SU-DHL-6 (cell line): ENCODE measurements around the gene SIRT5.

ENCODE experiments used
- H2AFZ ChIP-seq: fragments of 200-600 bp; sonication (generic); 2 replicates; pipeline ENCODE4 v1.6.1; 2014; ENCODE audit warnings: low read depth, mild to moderate bottlenecking, moderate library complexity, mixed read lengths, antibody characterized with exemption, low read length; ENCODE audit not compliant: severe bottlenecking
- H3F3A ChIP-seq: fragments of 200-600 bp; shearing (Covaris generic); 2 replicates; pipeline ENCODE4 v1.6.0; 2016; ENCODE audit warnings: antibody characterized with exemption, mild to moderate bottlenecking; ENCODE audit not compliant: insufficient read depth
- H3K27ac ChIP-seq: fragments of 200-600 bp; sonication (generic); 2 replicates; pipeline ENCODE4 v1.5.1; 2016; ENCODE audit warnings: low read depth, mild to moderate bottlenecking, low read length, moderate library complexity, mixed read lengths
- H3K27me3 ChIP-seq: fragments of 200-600 bp; sonication (generic), shearing (Covaris generic); 2 replicates; pipeline ENCODE4 v1.6.0; 2014; ENCODE audit warnings: mild to moderate bottlenecking, low read length
- H3K36me3 ChIP-seq: fragments of 200-600 bp; sonication (generic); 2 replicates; pipeline ENCODE4 v1.6.1; 2014; ENCODE audit warnings: mild to moderate bottlenecking, low read length, mixed read lengths
- H3K4me2 ChIP-seq: fragments of 300-600, 200-600 bp; shearing (Covaris generic), sonication (generic); 2 replicates; pipeline ENCODE4 v1.6.0; 2014; ENCODE audit warnings: low read length, low read depth, mild to moderate bottlenecking; ENCODE audit not compliant: poor library complexity, severe bottlenecking
- H3K4me3 ChIP-seq: fragments of 200-600 bp; sonication (generic); 2 replicates; pipeline ENCODE4 v1.5.1; 2014; ENCODE audit warnings: antibody characterized with exemption, low read length, mild to moderate bottlenecking, mixed read lengths; ENCODE audit not compliant: insufficient read depth, poor library complexity, severe bottlenecking
- H3K79me2 ChIP-seq: fragments of 200-600 bp; sonication (generic); 2 replicates; pipeline ENCODE4 v1.6.1; 2014; ENCODE audit warnings: mild to moderate bottlenecking, low read length, moderate library complexity; ENCODE audit not compliant: insufficient read depth
- H3K9ac ChIP-seq: fragments of 200-600 bp; sonication (generic); 2 replicates; pipeline ENCODE4 v1.7.0; 2014; ENCODE audit warnings: mild to moderate bottlenecking, low read length
- H3K9me2 ChIP-seq: fragments of 200-600 bp; sonication (generic); replicated peaks from 2 replicates; pipeline ENCODE4 v1.6.1; 2014; ENCODE audit warnings: low read length; ENCODE audit not compliant: insufficient read depth
- H3K9me3 ChIP-seq: fragments of 200-600 bp; sonication (generic); 2 replicates; pipeline ENCODE4 v1.6.1; 2014; ENCODE audit warnings: low read length, mixed read lengths; ENCODE audit not compliant: insufficient read depth
- H4K20me1 ChIP-seq: fragments of 200-600 bp; sonication (generic); 2 replicates; pipeline ENCODE4 v1.6.1; 2014; ENCODE audit warnings: low read depth, mild to moderate bottlenecking, antibody characterized with exemption, low read length, moderate library complexity, mixed read lengths
- CTCF ChIP-seq: fragments of 200-600 bp; sonication (generic); IDR thresholded peaks from one replicate; pipeline ENCODE4 v1.5.1; 2017; ENCODE audit warnings: antibody characterized with exemption, mild to moderate bottlenecking, low read length, moderate library complexity; ENCODE audit not compliant: insufficient read depth, poor library complexity, severe bottlenecking
- EZH2phosphoT487 ChIP-seq: fragments of 200-600 bp; sonication (generic), shearing (Covaris generic); conservative IDR thresholded peaks from 2 replicates; pipeline ENCODE4 v1.6.1; 2018; ENCODE audit warnings: mild to moderate bottlenecking, antibody characterized with exemption, low read length, moderate library complexity, mixed read lengths

Gene SIRT5

GRCh38 chr6:13575377-13575775 is 975 bp downstream of the SIRT5 start:
- Histone ChIP-seq H3K4me3 (peak overlapping the region; percentile 64), H4K20me1 (no peaks in the 10 kb centered on the region; the same call in 1 of the 2 replicates), H3K79me2 (peaks cover 8% of the 10 kb centered on the region), H3F3A (peaks cover 27% of the 10 kb centered on the region), H3K9me2 (no peaks in the 10 kb centered on the region), H3K27me3 (no peaks in the 10 kb centered on the region), H2AFZ (peak overlapping the region; percentile 76), H3K4me2 (peak overlapping the region; percentile 70), H3K9ac (peak overlapping the region; percentile 77), H3K9me3 (no peaks in the 10 kb centered on the region), H3K36me3 (no peaks in the 10 kb centered on the region), H3K27ac (peak overlapping the region; percentile 84)
- TF ChIP-seq EZH2phosphoT487 (no peak), CTCF (no peak)

- Histone ChIP-seq H3K27ac (no peak overlapping the region), H3K4me2 (peak overlapping the region; percentile 70), H3K27me3 (no peaks in the 10 kb centered on the region), H3K9ac (0 out of 2 replicates have a peak overlapping the region, but pooled peaks have one; percentile 9), H3K4me3 (peak overlapping the region; percentile 64), H3K36me3 (no peaks in the 10 kb centered on the region), H3K79me2 (peaks cover 8% of the 10 kb centered on the region), H2AFZ (no peak overlapping the region), H4K20me1 (no peaks in the 10 kb centered on the region; the same call in 1 of the 2 replicates), H3K9me3 (no peaks in the 10 kb centered on the region), H3F3A (peaks cover 27% of the 10 kb centered on the region), H3K9me2 (no peaks in the 10 kb centered on the region)
- no peak for TF ChIP-seq CTCF
- TF ChIP-seq EZH2phosphoT487 = no peak
These were observed 1.6 kb downstream of the SIRT5 start for GRCh38 chr6:13576017-13576416.

- H3K4me3 ChIP-seq = no peak overlapping the region
- no peaks in the 10 kb centered on the region; the same call in 1 of the 2 replicates for H4K20me1 ChIP-seq
- H3K27me3 ChIP-seq = no peaks in the 10 kb centered on the region
- H3K36me3 ChIP-seq = no peaks in the 10 kb centered on the region
- no peak overlapping the region for H2AFZ ChIP-seq
- peaks cover 27% of the 10 kb centered on the region for H3F3A ChIP-seq
- H3K9me3 ChIP-seq = no peaks in the 10 kb centered on the region
- no peak overlapping the region for H3K4me2 ChIP-seq
- H3K9ac ChIP-seq = no peak overlapping the region
- no peaks in the 10 kb centered on the region for H3K9me2 ChIP-seq
- peaks cover 8% of the 10 kb centered on the region for H3K79me2 ChIP-seq
- no peak overlapping the region for H3K27ac ChIP-seq
- TF ChIP-seq CTCF (no peak), EZH2phosphoT487 (no peak)
These were observed 3.5 kb downstream of the SIRT5 start for GRCh38 chr6:13577926-13578325.
